Measurements from ENCODE around the gene ZNF74.

- TF ChIP-seq CTCF (IDR thresholded peaks at IDR 0.05 in 8 of 11, conservative IDR thresholded peaks at IDR 0.05 in 3 of 11) (peak in 5 of 11 experiments; percentile 9 to 38 (median 14)), POLR2A (IDR thresholded peaks at IDR 0.05) (peak in 1 of 3 donors; percentile 52)
Observed at GRCh38 chr22:20393705-20394476, at the start of gene ZNF74.

All from spleen (tissue), 7 donors.